B cell (primary cell): ENCODE measurements around the gene CXCL6. TPM values are rescaled to one million over a fixed set of nuclear protein-coding genes. Genes with fewer than 3 reads are reported as not detected.

Experiments used
- ATAC-seq: fragments of 200-7000 bp; cut with Tn5 transposase; one replicate; pipeline ENCODE4 v1.10.0; 2021; ENCODE audit warnings: low read depth, mild to moderate bottlenecking, moderate number of reproducible peaks, moderate library complexity
- CTCF ChIA-PET: fragments of 350-600 bp; sonication (Branson Sonifier 250); formaldehyde crosslinking; loops from one replicate; lab custom pipeline; 2021; ENCODE audit warnings: antibody characterized with exemption, inconsistent platforms; lab: Charles Lee
- POLR2A ChIA-PET: fragments of 350-600 bp; sonication (Branson Sonifier 250); formaldehyde crosslinking; loops from one replicate; lab custom pipeline; 2021; ENCODE audit warnings: antibody characterized with exemption; lab: Charles Lee
- DNase-seq: peaks from one replicate; pipeline ENCODE4 v3.0.0; 2013
- H2AFZ ChIP-seq: 2 replicates; pipeline ENCODE4 v1.6.1; 2012; ENCODE audit warnings: mild to moderate bottlenecking, low read depth, low read length; ENCODE audit not compliant: insufficient read depth, poor library complexity, severe bottlenecking
- H3K27ac ChIP-seq, 2 donors: 1 replicate in 1 of 2; 2 replicates in 1 of 2; pipeline ENCODE4 v1.5.1; 2012 to 2013; ENCODE audit warnings: low read length in 2 of 2, mild to moderate bottlenecking in 2 of 2, moderate library complexity in 1 of 2
- H3K27me3 ChIP-seq, 4 experiments: fragments of 200-600 bp in 1 of 4; sonication (generic) in 1 of 4; replicated peaks in 1 of 4; 1 replicate in 2 of 4; 2 replicates in 2 of 4; pipeline versions ENCODE4 v1.6.1 to v1.7.0; 2013 to 2016; ENCODE audit warnings: low read length in 3 of 4, mild to moderate bottlenecking in 2 of 4, mixed read lengths in 1 of 4, moderate library complexity in 1 of 4; ENCODE audit not compliant: insufficient read depth in 4 of 4, control insufficient read depth in 3 of 4; ENCODE audit errors: control extremely low read depth in 1 of 4
- H3K36me3 ChIP-seq, 2 experiments: replicated peaks in 1 of 2; 1 replicate in 1 of 2; 2 replicates in 1 of 2; pipeline versions ENCODE4 v1.6.1 to v1.7.1; 2013; ENCODE audit warnings: low read length in 1 of 2; ENCODE audit not compliant: insufficient read depth in 2 of 2, control insufficient read depth in 1 of 2; ENCODE audit errors: control extremely low read depth in 1 of 2, extremely low read depth in 1 of 2
- H3K4me1 ChIP-seq, 2 donors: fragments of 200-600 bp in 1 of 2; sonication (generic) in 1 of 2; 1 replicate in 1 of 2; 2 replicates in 1 of 2; pipeline versions ENCODE4 v1.5.1 to v1.6.1; 2013 to 2017; ENCODE audit warnings: low read length in 2 of 2; ENCODE audit not compliant: control insufficient read depth in 2 of 2, insufficient read depth in 2 of 2
- H3K4me2 ChIP-seq: replicated peaks from 2 replicates; pipeline ENCODE3; 2012; ENCODE audit warnings: mild to moderate bottlenecking, low read depth, low read length; ENCODE audit not compliant: poor library complexity, severe bottlenecking
- H3K4me3 ChIP-seq, 5 experiments: fragments of 200-600 bp in 1 of 5; sonication (generic) in 1 of 5; 1 replicate in 3 of 5; 2 replicates in 2 of 5; pipeline versions ENCODE4 v1.5.1 to v1.7.0; 2011 to 2016; ENCODE audit warnings: low read length in 4 of 5, mild to moderate bottlenecking in 4 of 5, low read depth in 2 of 5, control low read depth in 1 of 5, moderate library complexity in 1 of 5; ENCODE audit not compliant: insufficient read depth in 1 of 5; ENCODE audit errors: control extremely low read depth in 1 of 5, extremely low read depth in 1 of 5
- H3K79me2 ChIP-seq: fragments of 200-600 bp; sonication (generic); one replicate; pipeline ENCODE4 v1.6.0; 2016; ENCODE audit warnings: low read length; ENCODE audit not compliant: control insufficient read depth, insufficient read depth
- H3K9ac ChIP-seq: fragments of 200-600 bp; sonication (generic); 2 replicates; pipeline ENCODE4 v1.6.1; 2017; ENCODE audit warnings: mild to moderate bottlenecking, low read length, moderate library complexity
- H3K9me3 ChIP-seq, 3 donors: one replicate each; pipeline versions ENCODE4 v1.6.1 to v1.7.1; 2013; ENCODE audit warnings: low read length in 2 of 3; ENCODE audit not compliant: control insufficient read depth in 2 of 3, insufficient read depth in 1 of 3; ENCODE audit errors: control extremely low read depth in 1 of 3
- H4K20me1 ChIP-seq: 2 replicates; pipeline ENCODE4 v1.6.0; 2012; ENCODE audit warnings: mild to moderate bottlenecking, low read length; ENCODE audit not compliant: insufficient read depth, control insufficient read depth, poor library complexity, severe bottlenecking
- H3K27ac Mint-ChIP-seq: one replicate; pipeline ENCODE4 v1.8.0; 2021; ENCODE audit warnings: mixed read lengths
- H3K27me3 Mint-ChIP-seq: one replicate; pipeline ENCODE4 v1.8.0; 2021; ENCODE audit warnings: mixed read lengths
- H3K4me1 Mint-ChIP-seq: one replicate; pipeline ENCODE4 v1.8.0; 2021; ENCODE audit warnings: mixed read lengths
- H3K4me3 Mint-ChIP-seq: one replicate; pipeline ENCODE4 v1.8.0; 2021; ENCODE audit warnings: mixed read lengths
- H3K9me3 Mint-ChIP-seq: one replicate; pipeline ENCODE4 v1.8.0; 2022; ENCODE audit warnings: mixed read lengths; ENCODE audit not compliant: insufficient read depth
- CTCF ChIP-seq: fragments of 200-600 bp; IDR thresholded peaks from one replicate; pipeline ENCODE4 v1.8.0; 2022; ENCODE audit warnings: antibody characterized with exemption, mild to moderate bottlenecking
- EZH2 ChIP-seq: IDR thresholded peaks from 2 replicates; pipeline ENCODE4 v1.6.1; 2012; ENCODE audit warnings: borderline replicate concordance, low read depth, mild to moderate bottlenecking, moderate library complexity, low read length; ENCODE audit not compliant: insufficient read depth, poor library complexity, severe bottlenecking
- WGBS: methylation state at CpG from one replicate; pipeline ENCODE4 v1.1.5; 2013; ENCODE audit warnings: missing lambda C conversion rate; ENCODE audit not compliant: insufficient coverage; 5-methylcytosine and 5-hydroxymethylcytosine counted together
- intact Hi-C: fragments of 100-400 bp; cut with micrococcal nuclease; formaldehyde crosslinking; loops from one replicate; pipeline ENCODE4 v1.10.0; 2022
- polyA minus RNA-seq: library from RNA; depleted of rRNA, polyadenylated mRNA; stranded (reverse); fragments of >200 nt; gene quantifications from 2 replicates; pipeline ENCODE4 v1.2.3, GENCODE V29; 2012
- polyA plus RNA-seq: library from polyadenylated mRNA; depleted of rRNA; stranded (reverse); fragments of >200 nt; gene quantifications from 2 replicates; pipeline ENCODE4 v1.2.3, GENCODE V29; 2012
- total RNA-seq, 2 donors: library from RNA; stranded (reverse); fragments of 120-200 nt in 1 of 2; gene quantifications; 1 replicate in 1 of 2; 2 replicates in 1 of 2; pipeline versions ENCODE4 v1.2.3 to v1.2.4, GENCODE V29; 2013 to 2022

Gene CXCL6
- total RNA-seq (not detected in 2 replicates), polyA plus RNA-seq (not detected in 2 replicates), polyA minus RNA-seq (not detected in 2 replicates)
- total RNA-seq (2013) = not detected

- no peaks in the 10 kb centered on the region for H3K79me2 ChIP-seq
- TF ChIP-seq EZH2 (no peak), CTCF (no peak)
- ChIA-PET CTCF (no interaction called here), POLR2A (no interaction called here)
- H3K36me3 ChIP-seq = no peaks in the 10 kb centered on the region
- H3K27me3 Mint-ChIP-seq = peaks cover 23% of the 10 kb centered on the region
- DNase-seq = no peak
- H3K4me1 ChIP-seq = no peaks in the 10 kb centered on the region
- H4K20me1 ChIP-seq = no peaks in the 10 kb centered on the region
- no peak within 1 kb of the TSS for H3K4me3 Mint-ChIP-seq
- H3K4me3 ChIP-seq = peak within 1 kb of the TSS in 1 of 5 experiments; percentile 38
- H3K9me3 ChIP-seq = peaks cover 0 to 8% (median 0%) of the 10 kb centered on the region in 3 donors
- H3K27me3 ChIP-seq = peaks cover 0 to 6% (median 4%) of the 10 kb centered on the region in 4 experiments
- H3K4me2 ChIP-seq = no peak within 1 kb of the TSS
- no peak for ATAC-seq
- intact Hi-C loops = no loop called here
- H3K27ac ChIP-seq = no peak within 1 kb of the TSS
- H2AFZ ChIP-seq = peak within 1 kb of the TSS; percentile 19
- no peak within 1 kb of the TSS for H3K9ac ChIP-seq
- no peak within 1 kb of the TSS for H3K27ac Mint-ChIP-seq
- H3K4me1 Mint-ChIP-seq = no peaks in the 10 kb centered on the region
- no peaks in the 10 kb centered on the region for H3K9me3 Mint-ChIP-seq
- WGBS = 11% methylated on average over 36 of the region's 41 CpGs
Observed at GRCh38 chr4:73836373-73837279, at the start of gene CXCL6. TSS of gene CXCL6 (plus strand) at chr4:73836678. CDS start at chr4:73836751, 73 bp downstream.

- DNase-seq (no peak), ATAC-seq (no peak)
- Histone ChIP-seq H4K20me1 (no peaks in the 10 kb centered on the region), H3K4me2 (no peak overlapping the region), H3K79me2 (no peaks in the 10 kb centered on the region), H3K27ac (no peak overlapping the region), H2AFZ (no peak overlapping the region), H3K9ac (no peak overlapping the region), H3K27me3 (no peaks in the 10 kb centered on the region), H3K4me1 (no peaks in the 10 kb centered on the region), H3K4me3 (no peak overlapping the region), H3K36me3 (no peaks in the 10 kb centered on the region), H3K9me3 (peaks cover 0 to 3% (median 0%) of the 10 kb centered on the region in 3 donors)
- no peak overlapping the region for H3K27ac Mint-ChIP-seq
- no peak overlapping the region for H3K4me3 Mint-ChIP-seq
- TF ChIP-seq CTCF (no peak), EZH2 (no peak)
- ChIA-PET CTCF (no interaction called here), POLR2A (no interaction called here)
- no CpG with 5 or more reads among the region's 2 CpGs for WGBS
- intact Hi-C loops = no loop called here
- no peaks in the 10 kb centered on the region for H3K9me3 Mint-ChIP-seq
- H3K4me1 Mint-ChIP-seq = no peaks in the 10 kb centered on the region
- H3K27me3 Mint-ChIP-seq = peaks cover 3% of the 10 kb centered on the region
Observed at GRCh38 chr4:73788411-73788810, 48.1 kb upstream of the CXCL6 start.
